PC-3 (cell line): ENCODE data around the gene KIF13A.

Source experiments
- CTCF ChIP-seq: fragments of 300-600 bp; sonication (generic); conservative IDR thresholded peaks from 2 replicates; pipeline ENCODE4 v1.5.1; 2017; ENCODE audit warnings: antibody characterized with exemption, low read depth, mild to moderate bottlenecking, low read length
- EZH2 ChIP-seq: fragments of 300-600 bp; sonication (generic); IDR thresholded peaks from one replicate; pipeline ENCODE4 v1.6.1; 2017; ENCODE audit warnings: antibody characterized with exemption, mild to moderate bottlenecking, low read length; ENCODE audit not compliant: unreplicated experiment

GRCh38 chr6:17935188-17936149, 52.0 kb downstream of the KIF13A start:
- TF ChIP-seq EZH2 (no peak), CTCF (no peak)
